22Rv1 (cell line): ENCODE results near the gene ENPP1.

Experiments
- ZFX ChIP-seq: fragments of 450-650 bp; IDR thresholded peaks from 2 replicates; pipeline ENCODE4 v1.6.1; 2017; ENCODE audit warnings: antibody characterized with exemption, borderline replicate concordance
- TF ChIP-seq, protein P1 (sequence below): fragments of 450-650 bp; IDR thresholded peaks from 2 replicates; pipeline ENCODE4 v1.5.1; 2017; ENCODE audit warnings: mild to moderate bottlenecking

DNA sequence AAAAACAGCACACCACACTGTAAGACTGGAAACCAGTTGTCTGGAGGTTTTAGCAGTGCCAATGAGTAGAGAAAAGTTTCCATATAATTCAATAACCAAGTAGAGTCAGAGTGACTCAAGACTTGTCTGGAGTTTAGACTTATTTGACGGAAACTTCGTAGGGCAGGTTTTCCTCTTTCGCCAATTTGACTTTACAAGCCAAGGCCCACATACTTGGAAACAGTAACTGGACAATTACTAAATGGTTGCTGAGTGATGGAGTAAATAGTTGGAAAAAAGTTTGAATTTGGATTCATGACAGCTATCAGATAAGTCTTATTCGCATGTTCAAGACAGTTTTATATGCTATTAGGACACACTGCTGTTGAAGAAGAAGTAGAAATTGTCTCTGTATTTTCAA lies 48.9 kb upstream of the ENPP1 start:
- TF ChIP-seq, protein P1, sequence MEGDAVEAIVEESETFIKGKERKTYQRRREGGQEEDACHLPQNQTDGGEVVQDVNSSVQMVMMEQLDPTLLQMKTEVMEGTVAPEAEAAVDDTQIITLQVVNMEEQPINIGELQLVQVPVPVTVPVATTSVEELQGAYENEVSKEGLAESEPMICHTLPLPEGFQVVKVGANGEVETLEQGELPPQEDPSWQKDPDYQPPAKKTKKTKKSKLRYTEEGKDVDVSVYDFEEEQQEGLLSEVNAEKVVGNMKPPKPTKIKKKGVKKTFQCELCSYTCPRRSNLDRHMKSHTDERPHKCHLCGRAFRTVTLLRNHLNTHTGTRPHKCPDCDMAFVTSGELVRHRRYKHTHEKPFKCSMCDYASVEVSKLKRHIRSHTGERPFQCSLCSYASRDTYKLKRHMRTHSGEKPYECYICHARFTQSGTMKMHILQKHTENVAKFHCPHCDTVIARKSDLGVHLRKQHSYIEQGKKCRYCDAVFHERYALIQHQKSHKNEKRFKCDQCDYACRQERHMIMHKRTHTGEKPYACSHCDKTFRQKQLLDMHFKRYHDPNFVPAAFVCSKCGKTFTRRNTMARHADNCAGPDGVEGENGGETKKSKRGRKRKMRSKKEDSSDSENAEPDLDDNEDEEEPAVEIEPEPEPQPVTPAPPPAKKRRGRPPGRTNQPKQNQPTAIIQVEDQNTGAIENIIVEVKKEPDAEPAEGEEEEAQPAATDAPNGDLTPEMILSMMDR, result no peak
- TF ChIP-seq ZFX, result no peak
